ENCODE results near the gene WWC2. TPM values are rescaled to one million over a fixed set of nuclear protein-coding genes. Genes with fewer than 3 reads are reported as not detected.
A peak's percentile ranks its signal among the peaks of the same experiment; 100 is the strongest.

Gene WWC2
- total RNA-seq, 6 experiments from 2014 or later, result 86.3 to 114 (median 95.2) TPM

DNA sequence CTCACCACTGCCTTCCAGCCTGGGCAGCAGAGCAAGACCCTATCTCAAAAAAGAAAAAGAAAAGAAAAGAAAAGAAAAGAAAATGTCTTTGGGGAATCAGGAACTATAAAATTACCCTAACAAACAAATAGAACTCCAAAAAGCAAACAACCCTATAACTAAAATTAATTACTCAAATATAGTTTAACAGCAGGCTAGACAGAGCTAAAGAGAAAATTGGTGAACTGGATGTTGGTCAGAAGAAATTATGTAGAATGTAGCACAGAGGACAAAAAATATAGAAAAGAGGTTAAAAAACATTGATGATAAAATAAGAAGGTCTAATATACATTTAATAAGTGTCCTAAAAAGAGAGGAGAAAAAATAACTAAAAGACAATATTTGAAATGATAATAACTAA is 27.8 kb upstream of the WWC2 start:
- peaks cover 33% of the 10 kb centered on the region for H3K36me3 Mint-ChIP-seq (ENCODE audit: low read depth)
- H3K9me3 Mint-ChIP-seq, result peaks cover 32% of the 10 kb centered on the region
- peak overlapping the region; percentile 42; the same call in 1 of the 2 replicates for H3K27ac Mint-ChIP-seq
- no peak overlapping the region for H3K4me3 Mint-ChIP-seq
- DNase-seq, result no peak
- no peaks in the 10 kb centered on the region; the same call in 1 of the 2 replicates for H3K27me3 Mint-ChIP-seq (ENCODE audit: insufficient read depth)
- peaks cover 59% of the 10 kb centered on the region for H3K4me1 Mint-ChIP-seq (ENCODE audit: low read depth)
- TF ChIP-seq, protein P1, sequence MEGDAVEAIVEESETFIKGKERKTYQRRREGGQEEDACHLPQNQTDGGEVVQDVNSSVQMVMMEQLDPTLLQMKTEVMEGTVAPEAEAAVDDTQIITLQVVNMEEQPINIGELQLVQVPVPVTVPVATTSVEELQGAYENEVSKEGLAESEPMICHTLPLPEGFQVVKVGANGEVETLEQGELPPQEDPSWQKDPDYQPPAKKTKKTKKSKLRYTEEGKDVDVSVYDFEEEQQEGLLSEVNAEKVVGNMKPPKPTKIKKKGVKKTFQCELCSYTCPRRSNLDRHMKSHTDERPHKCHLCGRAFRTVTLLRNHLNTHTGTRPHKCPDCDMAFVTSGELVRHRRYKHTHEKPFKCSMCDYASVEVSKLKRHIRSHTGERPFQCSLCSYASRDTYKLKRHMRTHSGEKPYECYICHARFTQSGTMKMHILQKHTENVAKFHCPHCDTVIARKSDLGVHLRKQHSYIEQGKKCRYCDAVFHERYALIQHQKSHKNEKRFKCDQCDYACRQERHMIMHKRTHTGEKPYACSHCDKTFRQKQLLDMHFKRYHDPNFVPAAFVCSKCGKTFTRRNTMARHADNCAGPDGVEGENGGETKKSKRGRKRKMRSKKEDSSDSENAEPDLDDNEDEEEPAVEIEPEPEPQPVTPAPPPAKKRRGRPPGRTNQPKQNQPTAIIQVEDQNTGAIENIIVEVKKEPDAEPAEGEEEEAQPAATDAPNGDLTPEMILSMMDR (IDR thresholded peaks at IDR 0.05), result no peak

DNA sequence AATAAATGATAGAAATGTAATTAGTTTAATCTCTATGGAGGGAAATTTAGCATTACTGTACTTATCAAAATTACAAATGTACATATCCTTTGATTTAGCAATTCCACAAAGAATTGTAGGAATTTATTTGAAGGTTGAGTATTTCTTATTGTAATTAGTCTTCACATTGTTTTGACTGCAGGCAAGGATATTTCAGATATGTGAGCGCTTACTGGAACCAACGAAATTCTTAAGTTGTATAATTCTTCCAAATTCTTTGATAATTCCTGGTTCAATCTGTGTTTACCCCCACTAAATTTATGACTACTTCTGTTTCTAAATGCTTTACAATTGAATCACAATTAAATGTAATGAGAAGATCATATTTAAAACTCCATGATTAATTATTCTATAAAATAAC is 26.9 kb upstream of the WWC2 start:
- Mint-ChIP-seq H3K36me3 (ENCODE audit: low read depth) (peaks cover 33% of the 10 kb centered on the region), H3K9me3 (peaks cover 32% of the 10 kb centered on the region), H3K4me1 (ENCODE audit: low read depth) (peaks cover 59% of the 10 kb centered on the region), H3K27ac (peak overlapping the region; percentile 16; the same call in 1 of the 2 replicates), H3K27me3 (ENCODE audit: insufficient read depth) (no peaks in the 10 kb centered on the region; the same call in 1 of the 2 replicates), H3K4me3 (0 out of 2 replicates have a peak overlapping the region, but pooled peaks have one; percentile 4)
- TF ChIP-seq, protein P1 (IDR thresholded peaks at IDR 0.05), result no peak
- peak; percentile 12 for DNase-seq

DNA sequence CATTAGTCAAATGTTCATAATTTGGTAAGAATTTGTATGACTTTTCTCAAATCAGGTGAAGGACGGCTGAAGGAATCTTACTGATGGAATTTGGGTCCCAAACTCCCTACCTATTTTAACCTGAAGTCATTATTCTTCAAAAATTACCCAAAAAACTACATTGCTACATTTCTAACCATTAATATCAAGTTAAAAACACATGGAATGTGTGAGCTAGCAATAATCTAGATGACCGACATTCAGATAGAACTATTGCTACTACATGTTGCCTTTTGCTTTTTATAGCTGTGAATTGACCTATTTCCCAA is 25.3 kb upstream of the WWC2 start:
- H3K4me3 Mint-ChIP-seq, result no peak overlapping the region
- H3K27me3 Mint-ChIP-seq (ENCODE audit: insufficient read depth), result no peaks in the 10 kb centered on the region; the same call in 1 of the 2 replicates
- DNase-seq, result no peak
- H3K36me3 Mint-ChIP-seq (ENCODE audit: low read depth), result peaks cover 24% of the 10 kb centered on the region
- TF ChIP-seq, protein P1 (IDR thresholded peaks at IDR 0.05), result peak; percentile 61
- H3K27ac Mint-ChIP-seq, result peak overlapping the region; percentile 34; the same call in 1 of the 2 replicates
- H3K4me1 Mint-ChIP-seq (ENCODE audit: low read depth), result peaks cover 47% of the 10 kb centered on the region
- peaks cover 23% of the 10 kb centered on the region for H3K9me3 Mint-ChIP-seq

DNA sequence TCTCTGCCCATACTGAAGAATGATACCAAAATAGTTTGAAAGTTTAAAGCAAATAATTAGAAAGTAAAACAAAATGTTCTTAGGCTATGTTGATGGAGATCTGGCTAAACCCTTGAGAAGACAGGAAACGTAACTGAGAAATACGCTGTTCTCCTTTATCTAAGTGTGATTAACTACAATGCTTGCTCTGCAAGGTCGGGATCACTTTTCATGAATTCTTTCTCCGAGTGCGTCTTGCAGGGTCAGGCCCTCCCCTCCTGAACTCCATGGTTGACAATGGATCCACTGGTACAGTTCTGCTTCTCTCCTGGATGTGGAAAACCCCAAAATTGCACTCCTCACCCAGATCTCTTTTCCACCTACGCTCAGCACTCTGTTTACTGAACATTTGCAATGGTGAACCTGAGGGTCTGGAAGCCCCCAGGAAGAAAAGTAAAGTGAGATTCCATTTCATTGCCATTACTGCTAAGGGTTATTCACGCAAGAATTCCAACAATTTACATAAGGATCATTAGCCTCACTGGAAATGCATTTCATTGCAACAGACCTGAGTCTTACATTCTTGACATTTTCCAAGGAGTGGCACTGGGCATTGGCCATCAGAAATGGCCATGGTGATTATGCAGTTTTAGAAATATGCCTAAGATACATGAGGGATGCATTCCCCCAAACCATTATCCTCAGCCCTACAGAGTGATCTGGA is 24.6 kb upstream of the WWC2 start:
- Mint-ChIP-seq H3K36me3 (ENCODE audit: low read depth) (peaks cover 20% of the 10 kb centered on the region), H3K4me1 (ENCODE audit: low read depth) (peaks cover 47% of the 10 kb centered on the region), H3K4me3 (no peak overlapping the region), H3K27me3 (ENCODE audit: insufficient read depth) (no peaks in the 10 kb centered on the region; the same call in 1 of the 2 replicates), H3K9me3 (peaks cover 18% of the 10 kb centered on the region), H3K27ac (peak overlapping the region; percentile 70)
- TF ChIP-seq, protein P1 (IDR thresholded peaks at IDR 0.05), result no peak
- DNase-seq, result peak; percentile 53

DNA sequence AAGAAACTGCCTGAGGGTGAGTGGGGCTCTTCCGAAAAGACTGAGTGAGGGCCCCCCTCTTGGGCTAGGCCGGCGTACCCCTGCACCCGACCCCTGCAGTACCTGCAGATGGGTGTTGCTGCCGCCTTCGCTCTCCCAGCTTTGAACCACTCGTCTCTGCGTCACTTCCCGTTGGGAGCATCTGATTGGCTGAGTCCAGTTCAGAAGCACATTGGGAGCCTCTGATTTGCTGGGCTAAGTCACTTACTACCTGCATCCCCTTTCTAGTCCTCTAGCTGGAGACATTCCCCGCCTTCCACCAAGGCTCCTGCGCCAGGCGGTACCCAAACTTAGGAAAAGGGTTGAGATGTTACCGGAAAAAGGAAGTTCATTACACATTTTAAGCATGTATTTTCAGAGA is 20.4 kb upstream of the WWC2 start:
- H3K4me3 Mint-ChIP-seq, result no peak overlapping the region
- H3K4me1 Mint-ChIP-seq (ENCODE audit: low read depth), result peaks cover 23% of the 10 kb centered on the region
- no peak for DNase-seq
- H3K27me3 Mint-ChIP-seq (ENCODE audit: insufficient read depth), result no peaks in the 10 kb centered on the region; the same call in 1 of the 2 replicates
- no peaks in the 10 kb centered on the region for H3K36me3 Mint-ChIP-seq (ENCODE audit: low read depth)
- TF ChIP-seq, protein P1 (IDR thresholded peaks at IDR 0.05), result no peak
- H3K27ac Mint-ChIP-seq, result no peak overlapping the region
- no peaks in the 10 kb centered on the region for H3K9me3 Mint-ChIP-seq

All from HFFc6 (cell line).